Colon (tissue), 2 donors: ENCODE data around the gene MRPL20.

Source experiments
- FAIRE-seq: peaks from 2 replicates; lab custom pipeline; 2012; peaks lifted over from hg19 to GRCh38; lab: Jason Lieb, UNC
- donor health status: control.
- donor health status: control.

The MRPL20 gene

GRCh38 chr1:1360506-1361169 is 46.5 kb downstream of the MRPL20 start:
- FAIRE-seq = no peak

- FAIRE-seq = no peak
Measured at GRCh38 chr1:1359664-1360468, 47.2 kb downstream of the MRPL20 start.

- FAIRE-seq = no peak
Measured at GRCh38 chr1:1359308-1359663, 47.8 kb downstream of the MRPL20 start.

GRCh38 chr1:1358433-1359271 is 48.4 kb downstream of the MRPL20 start, which contains the start of gene MXRA8:
MXRA8 (minus strand) TSS chr1:1358555; CDS start chr1:1358504, 51 bp downstream.
- no peak for FAIRE-seq

GRCh38 chr1:1357871-1358432 is 49.1 kb downstream of the MRPL20 start:
- FAIRE-seq = no peak

- FAIRE-seq = no peak
Measured at GRCh38 chr1:1356796-1357401, 50.2 kb downstream of the MRPL20 start.

GRCh38 chr1:1356166-1356795 is 50.8 kb downstream of the MRPL20 start:
- FAIRE-seq = no peak

- no peak for FAIRE-seq
Measured at GRCh38 chr1:1355416-1355815, 51.7 kb downstream of the MRPL20 start.

- FAIRE-seq = no peak
Measured at GRCh38 chr1:1354271-1355247, 52.5 kb downstream of the MRPL20 start.

GRCh38 chr1:1353389-1354151 is 53.5 kb downstream of the MRPL20 start:
- no peak for FAIRE-seq

- no peak for FAIRE-seq
Measured at GRCh38 chr1:1352786-1353388, 54.2 kb downstream of the MRPL20 start.
